ENCODE data around the gene TCF19.
A peak's percentile ranks its signal among the peaks of the same experiment; 100 is the strongest.

The TCF19 gene

DNA sequence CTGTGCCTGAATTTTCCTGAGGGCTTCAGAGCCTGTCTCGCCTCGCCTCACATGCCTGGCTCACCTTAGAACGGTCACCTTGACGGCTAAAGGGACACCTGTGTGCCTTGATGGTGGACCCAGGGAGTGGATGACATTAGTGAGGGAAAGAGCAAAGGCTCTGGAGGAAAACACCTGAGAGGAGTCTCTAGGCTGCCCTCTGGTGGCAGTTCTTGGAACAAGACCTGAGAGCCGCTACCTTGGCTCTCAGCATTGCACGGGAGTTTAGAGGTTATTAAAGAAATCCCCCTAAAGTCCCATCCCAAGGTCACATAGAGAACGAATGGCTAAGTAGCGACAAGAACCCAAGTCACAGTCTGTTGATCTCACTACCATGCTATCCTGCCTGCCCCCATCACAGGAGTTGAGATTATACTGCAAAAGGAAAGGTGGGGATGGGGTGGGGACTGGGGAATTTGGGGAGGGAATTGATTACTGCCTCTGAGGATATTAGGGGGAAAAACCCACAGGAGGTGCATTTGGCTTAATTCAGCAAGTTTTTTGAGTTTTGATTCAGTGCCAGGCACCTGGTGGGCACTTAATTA lies 30.2 kb upstream of the TCF19 start:
- Histone ChIP-seq H3K36me3 (ENCODE audit: control insufficient read depth in 2 of 2, insufficient read depth in 2 of 2, low read length in 2 of 2) (no peaks in the 10 kb centered on the region), H3K4me1 (ENCODE audit: control insufficient read depth in 2 of 2, insufficient read depth in 2 of 2, low read length in 2 of 2) (peaks cover 3 to 7% of the 10 kb centered on the region in 2 donors), H3K9ac (ENCODE audit: low read depth in 1 of 2, low read length in 2 of 2) (no peak overlapping the region), H3K4me3 (ENCODE audit: low read length in 2 of 2) (no peak overlapping the region), H3K27me3 (ENCODE audit: control insufficient read depth in 2 of 2, insufficient read depth in 2 of 2, low read length in 2 of 2) (no peaks in the 10 kb centered on the region), H3K27ac (ENCODE audit: low read depth in 2 of 2, low read length in 2 of 2) (no peak overlapping the region), H3K9me3 (ENCODE audit: control insufficient read depth in 2 of 2, low read length in 2 of 2) (no peaks in the 10 kb centered on the region)

DNA sequence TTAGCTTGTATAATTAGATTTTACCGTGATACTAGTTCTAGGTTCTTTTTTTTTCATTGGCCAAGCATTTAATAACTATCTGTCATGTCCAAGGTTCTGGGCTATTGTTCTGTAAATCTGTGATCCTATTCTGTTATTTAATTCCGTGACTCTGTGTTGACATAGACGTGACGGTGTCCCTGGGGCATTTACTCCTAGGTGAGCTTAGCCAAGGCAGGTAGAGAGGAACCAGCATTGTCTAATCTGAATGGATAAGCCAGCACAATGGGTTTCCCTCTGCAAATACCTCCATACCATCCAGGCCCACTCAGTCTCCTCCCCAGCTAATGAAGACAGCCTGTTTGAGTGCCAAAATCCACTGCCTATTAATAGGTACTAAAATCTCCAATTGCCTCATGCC lies 29.3 kb upstream of the TCF19 start:
- Histone ChIP-seq H3K27me3 (ENCODE audit: control insufficient read depth in 2 of 2, insufficient read depth in 2 of 2, low read length in 2 of 2) (no peaks in the 10 kb centered on the region), H3K27ac (ENCODE audit: low read depth in 2 of 2, low read length in 2 of 2) (no peak overlapping the region), H3K4me1 (ENCODE audit: control insufficient read depth in 2 of 2, insufficient read depth in 2 of 2, low read length in 2 of 2) (peaks cover 3 to 6% of the 10 kb centered on the region in 2 donors), H3K9me3 (ENCODE audit: control insufficient read depth in 2 of 2, low read length in 2 of 2) (no peaks in the 10 kb centered on the region), H3K9ac (ENCODE audit: low read depth in 1 of 2, low read length in 2 of 2) (no peak overlapping the region), H3K36me3 (ENCODE audit: control insufficient read depth in 2 of 2, insufficient read depth in 2 of 2, low read length in 2 of 2) (no peaks in the 10 kb centered on the region), H3K4me3 (ENCODE audit: low read length in 2 of 2) (no peak overlapping the region)

DNA sequence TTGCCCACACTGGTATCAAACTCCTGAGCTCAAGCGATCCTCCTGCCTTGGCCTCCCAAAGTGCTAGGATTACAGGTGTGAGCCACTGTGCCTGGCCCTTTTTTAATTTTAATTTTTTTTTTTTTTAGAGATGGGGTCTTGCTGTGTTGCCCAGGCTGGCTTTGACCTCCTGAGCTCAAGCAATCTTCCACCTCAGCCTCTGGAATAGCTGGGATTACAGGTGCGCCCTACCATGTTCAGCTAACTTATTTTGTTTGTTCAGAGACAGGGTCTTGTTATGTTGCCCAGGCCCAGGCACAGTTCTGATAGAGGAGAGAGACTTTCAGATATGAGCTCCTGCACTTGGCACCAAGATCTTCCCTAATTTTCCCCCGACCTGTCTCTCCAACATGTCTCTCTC lies 27.6 kb upstream of the TCF19 start:
- H3K27me3 ChIP-seq (ENCODE audit: control insufficient read depth in 2 of 2, insufficient read depth in 2 of 2, low read length in 2 of 2): no peaks in the 10 kb centered on the region
- H3K9me3 ChIP-seq (ENCODE audit: control insufficient read depth in 2 of 2, low read length in 2 of 2): no peaks in the 10 kb centered on the region
- no peaks in the 10 kb centered on the region for H3K36me3 ChIP-seq (ENCODE audit: control insufficient read depth in 2 of 2, insufficient read depth in 2 of 2, low read length in 2 of 2)
- H3K27ac ChIP-seq (ENCODE audit: low read depth in 2 of 2, low read length in 2 of 2): no peak overlapping the region
- no peak overlapping the region for H3K4me3 ChIP-seq (ENCODE audit: low read length in 2 of 2)
- H3K4me1 ChIP-seq (ENCODE audit: control insufficient read depth in 2 of 2, insufficient read depth in 2 of 2, low read length in 2 of 2): peaks cover 3 to 6% of the 10 kb centered on the region in 2 donors
- no peak overlapping the region for H3K9ac ChIP-seq (ENCODE audit: low read depth in 1 of 2, low read length in 2 of 2)

DNA sequence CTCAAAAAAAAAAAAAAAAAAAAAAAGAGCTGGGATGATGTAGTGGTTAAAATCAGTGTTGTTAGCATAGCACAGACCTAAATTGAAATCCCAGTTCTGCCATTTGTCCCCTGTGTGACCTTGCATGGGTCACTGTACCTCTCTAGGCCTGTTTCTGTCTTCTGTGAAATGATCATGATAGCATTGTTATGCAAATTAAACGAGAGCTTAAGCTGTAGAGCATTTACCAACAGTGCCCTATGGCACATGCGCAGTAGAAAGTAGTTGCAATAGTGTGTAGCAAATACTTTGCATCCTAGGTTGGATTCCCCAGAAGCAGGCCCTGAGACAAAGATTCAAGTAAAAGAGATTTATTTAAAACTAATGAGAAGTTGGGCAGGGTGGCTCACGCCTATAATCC lies 26.8 kb upstream of the TCF19 start:
- H3K27ac ChIP-seq (ENCODE audit: low read depth in 2 of 2, low read length in 2 of 2): no peak overlapping the region
- H3K4me1 ChIP-seq (ENCODE audit: control insufficient read depth in 2 of 2, insufficient read depth in 2 of 2, low read length in 2 of 2): peaks cover 2 to 5% of the 10 kb centered on the region in 2 donors
- H3K27me3 ChIP-seq (ENCODE audit: control insufficient read depth in 2 of 2, insufficient read depth in 2 of 2, low read length in 2 of 2): no peaks in the 10 kb centered on the region
- H3K9me3 ChIP-seq (ENCODE audit: control insufficient read depth in 2 of 2, low read length in 2 of 2): no peaks in the 10 kb centered on the region
- H3K4me3 ChIP-seq (ENCODE audit: low read length in 2 of 2): no peak overlapping the region
- no peak overlapping the region for H3K9ac ChIP-seq (ENCODE audit: low read depth in 1 of 2, low read length in 2 of 2)
- H3K36me3 ChIP-seq (ENCODE audit: control insufficient read depth in 2 of 2, insufficient read depth in 2 of 2, low read length in 2 of 2): no peaks in the 10 kb centered on the region

DNA sequence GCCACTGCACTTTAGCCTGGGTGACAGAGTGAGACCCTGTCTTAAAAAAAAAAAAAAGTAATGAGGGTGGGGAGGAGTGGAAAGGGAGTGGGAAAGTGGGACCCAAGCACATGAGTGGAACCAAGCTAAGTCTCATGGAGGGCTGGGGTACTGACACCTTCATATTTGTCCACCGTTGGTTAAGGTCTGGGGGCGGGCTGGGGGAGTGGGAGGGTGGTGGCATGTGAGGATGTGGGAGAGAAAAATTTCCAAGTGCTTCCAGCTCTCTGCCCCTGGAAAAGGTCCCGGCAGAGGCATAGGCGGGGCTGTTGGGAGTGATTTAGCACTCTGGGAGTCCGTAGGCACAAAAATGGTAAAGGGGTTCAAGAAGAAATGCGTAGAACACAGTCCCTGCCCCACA lies 25.6 kb upstream of the TCF19 start:
- Histone ChIP-seq H3K27me3 (ENCODE audit: control insufficient read depth in 2 of 2, insufficient read depth in 2 of 2, low read length in 2 of 2) (no peaks in the 10 kb centered on the region), H3K4me1 (ENCODE audit: control insufficient read depth in 2 of 2, insufficient read depth in 2 of 2, low read length in 2 of 2) (peaks cover 3 to 4% of the 10 kb centered on the region in 2 donors), H3K9me3 (ENCODE audit: control insufficient read depth in 2 of 2, low read length in 2 of 2) (no peaks in the 10 kb centered on the region), H3K9ac (ENCODE audit: low read depth in 1 of 2, low read length in 2 of 2) (no peak overlapping the region), H3K36me3 (ENCODE audit: control insufficient read depth in 2 of 2, insufficient read depth in 2 of 2, low read length in 2 of 2) (no peaks in the 10 kb centered on the region), H3K27ac (ENCODE audit: low read depth in 2 of 2, low read length in 2 of 2) (no peak overlapping the region), H3K4me3 (ENCODE audit: low read length in 2 of 2) (no peak overlapping the region)

DNA sequence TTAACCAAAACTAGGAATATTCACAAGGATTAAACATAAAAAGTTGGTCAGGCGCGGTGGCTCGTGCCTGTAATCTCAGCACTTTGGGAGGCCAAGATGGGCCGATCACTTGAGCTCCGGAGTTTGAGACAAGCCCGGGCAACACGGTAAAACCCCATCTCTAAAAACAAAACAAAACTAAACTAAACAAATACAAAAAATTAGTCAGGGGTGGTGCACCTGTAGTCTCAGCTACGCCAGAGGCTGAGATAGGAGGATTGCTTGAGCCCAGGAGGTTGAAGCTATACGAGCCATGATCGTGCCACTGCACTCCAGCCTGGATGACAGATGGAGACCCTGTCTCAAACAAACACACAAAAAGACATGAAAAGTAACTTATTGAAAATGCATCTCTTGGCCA lies 22.7 kb upstream of the TCF19 start:
- H3K36me3 ChIP-seq (ENCODE audit: control insufficient read depth in 2 of 2, insufficient read depth in 2 of 2, low read length in 2 of 2): no peaks in the 10 kb centered on the region
- H3K4me1 ChIP-seq (ENCODE audit: control insufficient read depth in 2 of 2, insufficient read depth in 2 of 2, low read length in 2 of 2): peaks cover 6 to 7% of the 10 kb centered on the region in 2 donors
- no peaks in the 10 kb centered on the region for H3K27me3 ChIP-seq (ENCODE audit: control insufficient read depth in 2 of 2, insufficient read depth in 2 of 2, low read length in 2 of 2)
- H3K27ac ChIP-seq (ENCODE audit: low read depth in 2 of 2, low read length in 2 of 2): no peak overlapping the region
- no peaks in the 10 kb centered on the region for H3K9me3 ChIP-seq (ENCODE audit: control insufficient read depth in 2 of 2, low read length in 2 of 2)
- no peak overlapping the region for H3K9ac ChIP-seq (ENCODE audit: low read depth in 1 of 2, low read length in 2 of 2)
- no peak overlapping the region for H3K4me3 ChIP-seq (ENCODE audit: low read length in 2 of 2)

DNA sequence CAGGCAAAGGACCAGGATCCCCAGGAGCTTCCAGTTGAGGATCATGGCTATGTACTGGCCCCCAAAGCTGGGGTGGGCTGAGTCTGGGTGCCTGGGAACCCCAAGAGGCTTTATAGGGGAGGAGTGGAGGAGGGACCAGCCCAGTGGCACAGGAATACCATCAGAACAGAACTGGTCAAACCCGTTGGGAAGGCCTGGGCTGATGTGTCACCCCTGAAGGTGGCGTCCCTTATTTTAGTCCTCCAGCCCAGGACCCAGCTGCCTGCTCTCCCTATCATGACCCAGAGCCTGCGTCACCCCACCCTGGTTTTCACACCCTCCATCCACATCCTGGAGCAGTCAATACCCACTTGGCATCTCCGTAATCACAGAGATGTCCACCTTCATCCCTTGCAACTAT lies 19.4 kb upstream of the TCF19 start, which contains the start of gene PSORS1C2:
Gene PSORS1C2 (minus strand): TSS at position 85 of the 400 bp plus-strand sequence. CDS start 40 bp downstream, at position 45.
- peak within 1 kb of the TSS in 1 of 2 donors; percentile 67 for H3K9ac ChIP-seq (ENCODE audit: low read depth in 1 of 2, low read length in 2 of 2)
- peaks cover 9 to 22% of the 10 kb centered on the region in 2 donors for H3K4me1 ChIP-seq (ENCODE audit: control insufficient read depth in 2 of 2, insufficient read depth in 2 of 2, low read length in 2 of 2)
- H3K36me3 ChIP-seq (ENCODE audit: control insufficient read depth in 2 of 2, insufficient read depth in 2 of 2, low read length in 2 of 2): peaks cover 3 to 6% of the 10 kb centered on the region in 2 donors
- no peak within 1 kb of the TSS for H3K27ac ChIP-seq (ENCODE audit: low read depth in 2 of 2, low read length in 2 of 2)
- H3K27me3 ChIP-seq (ENCODE audit: control insufficient read depth in 2 of 2, insufficient read depth in 2 of 2, low read length in 2 of 2): no peaks in the 10 kb centered on the region
- peak within 1 kb of the TSS in 1 of 2 donors; percentile 69 for H3K4me3 ChIP-seq (ENCODE audit: low read length in 2 of 2)
- H3K9me3 ChIP-seq (ENCODE audit: control insufficient read depth in 2 of 2, low read length in 2 of 2): no peaks in the 10 kb centered on the region

DNA sequence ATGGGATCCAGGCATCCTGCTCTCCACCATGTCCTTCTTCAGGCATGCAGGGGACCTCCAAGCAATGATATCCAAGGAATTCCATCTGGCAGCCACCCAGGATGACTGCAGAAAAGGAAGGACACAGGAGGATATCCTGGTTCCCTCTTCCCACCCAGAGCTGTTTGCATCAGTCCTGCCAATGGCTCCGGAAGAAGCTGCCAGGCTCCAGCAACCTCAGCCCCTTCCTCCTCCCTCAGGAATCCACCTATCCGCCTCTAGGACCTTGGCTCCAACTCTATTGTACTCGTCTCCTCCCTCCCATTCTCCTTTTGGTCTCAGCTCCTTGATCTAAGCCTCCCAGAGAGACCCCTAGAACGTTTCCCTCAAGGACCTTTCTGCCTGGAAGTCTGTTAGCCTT lies 18.8 kb upstream of the TCF19 start:
- no peaks in the 10 kb centered on the region for H3K9me3 ChIP-seq (ENCODE audit: control insufficient read depth in 2 of 2, low read length in 2 of 2)
- H3K4me3 ChIP-seq (ENCODE audit: low read length in 2 of 2): no peak overlapping the region
- H3K27me3 ChIP-seq (ENCODE audit: control insufficient read depth in 2 of 2, insufficient read depth in 2 of 2, low read length in 2 of 2): no peaks in the 10 kb centered on the region
- H3K36me3 ChIP-seq (ENCODE audit: control insufficient read depth in 2 of 2, insufficient read depth in 2 of 2, low read length in 2 of 2): peaks cover 3 to 6% of the 10 kb centered on the region in 2 donors
- H3K9ac ChIP-seq (ENCODE audit: low read depth in 1 of 2, low read length in 2 of 2): no peak overlapping the region
- H3K4me1 ChIP-seq (ENCODE audit: control insufficient read depth in 2 of 2, insufficient read depth in 2 of 2, low read length in 2 of 2): peaks cover 15 to 28% of the 10 kb centered on the region in 2 donors
- H3K27ac ChIP-seq (ENCODE audit: low read depth in 2 of 2, low read length in 2 of 2): no peak overlapping the region

DNA sequence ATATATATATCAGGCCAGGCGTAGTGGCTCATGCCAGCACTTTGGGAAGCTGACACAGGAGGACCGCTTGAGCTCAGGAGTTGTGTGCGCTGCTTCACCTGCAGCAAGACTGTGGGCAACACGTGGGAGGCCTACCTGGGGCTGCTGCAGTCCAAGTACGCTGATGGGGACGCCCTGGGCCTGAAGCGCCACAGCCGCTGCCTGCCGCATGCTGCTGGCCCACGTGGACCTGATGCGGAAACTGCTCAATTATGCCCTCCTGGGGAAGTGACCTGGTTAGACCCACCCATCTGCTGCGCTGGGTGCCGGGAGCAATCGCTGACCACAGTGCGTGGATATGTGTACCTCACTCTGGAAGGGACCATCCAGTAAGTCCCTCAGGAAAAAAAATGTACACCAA lies 17.7 kb upstream of the TCF19 start:
- H3K27ac ChIP-seq (ENCODE audit: low read depth in 2 of 2, low read length in 2 of 2): no peak overlapping the region
- peaks cover 21 to 39% of the 10 kb centered on the region in 2 donors for H3K4me1 ChIP-seq (ENCODE audit: control insufficient read depth in 2 of 2, insufficient read depth in 2 of 2, low read length in 2 of 2)
- H3K9ac ChIP-seq (ENCODE audit: low read depth in 1 of 2, low read length in 2 of 2): no peak overlapping the region
- H3K4me3 ChIP-seq (ENCODE audit: low read length in 2 of 2): no peak overlapping the region
- H3K36me3 ChIP-seq (ENCODE audit: control insufficient read depth in 2 of 2, insufficient read depth in 2 of 2, low read length in 2 of 2): peaks cover 3 to 6% of the 10 kb centered on the region in 2 donors
- H3K27me3 ChIP-seq (ENCODE audit: control insufficient read depth in 2 of 2, insufficient read depth in 2 of 2, low read length in 2 of 2): no peaks in the 10 kb centered on the region
- no peaks in the 10 kb centered on the region for H3K9me3 ChIP-seq (ENCODE audit: control insufficient read depth in 2 of 2, low read length in 2 of 2)

DNA sequence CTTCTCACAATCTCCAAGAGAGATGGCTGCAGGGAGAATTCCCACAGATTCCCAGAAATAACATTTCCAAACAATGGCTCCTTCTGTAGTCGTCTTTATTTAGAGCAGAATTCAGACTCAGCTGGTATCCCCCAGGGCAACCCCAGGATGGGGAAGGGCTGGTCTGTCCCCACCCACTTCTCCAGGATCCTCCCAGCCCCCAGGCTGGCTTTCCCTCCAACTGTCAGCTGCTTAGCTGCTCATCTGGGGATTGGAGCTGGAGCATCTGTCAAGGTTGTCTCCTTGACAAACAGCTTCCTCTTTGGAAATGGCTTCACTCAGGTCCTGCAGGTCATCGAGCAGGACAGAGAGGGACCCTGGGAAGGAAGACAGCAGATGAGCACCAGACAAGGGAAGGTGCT lies 16.0 kb upstream of the TCF19 start:
- H3K36me3 ChIP-seq (ENCODE audit: control insufficient read depth in 2 of 2, insufficient read depth in 2 of 2, low read length in 2 of 2): peaks cover 3 to 6% of the 10 kb centered on the region in 2 donors
- no peak overlapping the region for H3K27ac ChIP-seq (ENCODE audit: low read depth in 2 of 2, low read length in 2 of 2)
- no peaks in the 10 kb centered on the region for H3K9me3 ChIP-seq (ENCODE audit: control insufficient read depth in 2 of 2, low read length in 2 of 2)
- H3K4me1 ChIP-seq (ENCODE audit: control insufficient read depth in 2 of 2, insufficient read depth in 2 of 2, low read length in 2 of 2): peaks cover 21 to 40% of the 10 kb centered on the region in 2 donors
- H3K27me3 ChIP-seq (ENCODE audit: control insufficient read depth in 2 of 2, insufficient read depth in 2 of 2, low read length in 2 of 2): no peaks in the 10 kb centered on the region
- no peak overlapping the region for H3K4me3 ChIP-seq (ENCODE audit: low read length in 2 of 2)
- H3K9ac ChIP-seq (ENCODE audit: low read depth in 1 of 2, low read length in 2 of 2): no peak overlapping the region

Measured in mucosa of rectum (tissue), 2 donors.